Stomach smooth muscle (tissue), 2 donors: ENCODE results near the gene PADI6.
"Not testable (repeated sequence)": the region's sequence is repeated elsewhere in the genome, so short reads cannot be mapped to it uniquely, and the experiment has no call there.

Experiments
- H3K27ac ChIP-seq: one replicate; pipeline ENCODE4 v1.7.0; 2013; ENCODE audit warnings: mild to moderate bottlenecking, low read length, inconsistent platforms
- H3K27me3 ChIP-seq, 2 donors: one replicate each; pipeline ENCODE4 v1.7.0; 2013; ENCODE audit warnings: low read length in 2 of 2; ENCODE audit not compliant: insufficient read depth in 2 of 2, control insufficient read depth in 1 of 2
- H3K36me3 ChIP-seq, 2 donors: one replicate each; pipeline ENCODE4 v1.7.0; 2013; ENCODE audit warnings: low read length in 2 of 2; ENCODE audit not compliant: control insufficient read depth in 2 of 2, insufficient read depth in 2 of 2
- H3K4me1 ChIP-seq: one replicate; pipeline ENCODE4 v1.7.0; 2013; ENCODE audit warnings: low read length; ENCODE audit not compliant: control insufficient read depth, insufficient read depth
- H3K4me3 ChIP-seq, 2 donors: one replicate each; pipeline ENCODE4 v1.7.0; 2013; ENCODE audit warnings: low read length in 2 of 2
- H3K9ac ChIP-seq, 2 donors: one replicate each; pipeline ENCODE4 v1.7.0; 2013; ENCODE audit warnings: low read length in 2 of 2, mild to moderate bottlenecking in 1 of 2
- H3K9me3 ChIP-seq, 2 donors: one replicate each; pipeline ENCODE4 v1.7.0; 2013; ENCODE audit warnings: low read length in 2 of 2; ENCODE audit not compliant: control insufficient read depth in 2 of 2
- donor health status: healthy.
- donor health status: Pancreatic carcinoma.

PADI6 gene

DNA sequence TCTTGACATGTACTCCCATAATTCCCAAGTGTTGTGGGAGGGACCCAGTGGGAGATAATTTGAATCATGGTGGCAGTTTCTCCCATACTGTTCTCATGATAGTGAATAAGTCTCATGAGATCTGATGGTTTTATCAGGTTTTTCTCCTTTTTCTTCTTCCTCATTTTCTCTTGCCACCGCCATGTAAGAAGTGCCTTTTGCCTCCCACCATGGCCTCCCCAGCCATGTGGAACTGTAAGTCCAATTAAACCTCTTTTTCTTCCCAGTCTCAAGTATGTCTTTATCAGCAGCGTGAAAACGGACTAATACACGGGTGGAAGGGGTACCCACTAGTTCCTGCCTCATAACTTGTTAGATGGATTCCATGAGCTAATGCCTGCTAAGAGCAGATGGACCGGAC, 26.5 kb upstream of the PADI6 start:
- H3K4me1 ChIP-seq, H3K9ac ChIP-seq, H3K9me3 ChIP-seq, H3K36me3 ChIP-seq, H3K4me3 ChIP-seq, H3K27ac ChIP-seq, H3K27me3 ChIP-seq: not testable (repeated sequence)

DNA sequence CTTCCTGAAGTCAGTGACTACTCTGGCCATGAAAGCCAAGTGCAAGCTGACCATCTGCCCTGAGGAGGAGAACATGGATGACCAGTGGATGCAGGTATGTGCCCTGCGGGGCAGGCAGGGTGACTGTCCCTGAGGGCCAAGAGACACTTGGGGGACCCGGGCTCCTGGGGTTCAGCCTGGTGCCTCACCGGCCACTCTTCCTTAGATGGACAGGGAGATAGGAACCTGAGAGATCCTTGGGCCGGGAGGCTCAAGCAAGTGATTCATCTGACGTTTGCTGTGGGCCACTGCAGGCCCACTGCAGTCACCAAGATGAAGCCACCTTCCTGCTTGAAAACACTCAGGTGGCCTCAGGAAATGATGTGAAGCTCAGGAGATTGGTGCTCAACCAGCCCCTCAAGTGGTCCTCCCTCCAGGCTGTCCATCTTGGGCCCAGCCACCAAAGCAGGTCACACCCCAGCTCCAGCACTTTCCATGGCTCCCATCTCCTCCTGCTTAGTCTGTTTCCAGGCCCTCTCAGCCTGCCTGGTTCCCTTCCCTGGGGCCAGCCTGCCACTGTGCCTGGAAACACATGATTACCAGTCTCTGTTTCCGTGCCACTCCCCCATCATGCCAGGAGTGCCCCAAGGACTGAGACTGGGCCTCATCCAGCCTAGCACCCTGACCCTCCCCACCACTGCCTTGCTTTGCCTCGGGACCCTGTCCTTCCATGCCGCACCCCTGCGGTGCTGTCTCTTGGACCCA, 25.8 kb upstream of the PADI6 start:
- peaks cover 0 to 6% of the 10 kb centered on the region in 2 donors for H3K27me3 ChIP-seq

DNA sequence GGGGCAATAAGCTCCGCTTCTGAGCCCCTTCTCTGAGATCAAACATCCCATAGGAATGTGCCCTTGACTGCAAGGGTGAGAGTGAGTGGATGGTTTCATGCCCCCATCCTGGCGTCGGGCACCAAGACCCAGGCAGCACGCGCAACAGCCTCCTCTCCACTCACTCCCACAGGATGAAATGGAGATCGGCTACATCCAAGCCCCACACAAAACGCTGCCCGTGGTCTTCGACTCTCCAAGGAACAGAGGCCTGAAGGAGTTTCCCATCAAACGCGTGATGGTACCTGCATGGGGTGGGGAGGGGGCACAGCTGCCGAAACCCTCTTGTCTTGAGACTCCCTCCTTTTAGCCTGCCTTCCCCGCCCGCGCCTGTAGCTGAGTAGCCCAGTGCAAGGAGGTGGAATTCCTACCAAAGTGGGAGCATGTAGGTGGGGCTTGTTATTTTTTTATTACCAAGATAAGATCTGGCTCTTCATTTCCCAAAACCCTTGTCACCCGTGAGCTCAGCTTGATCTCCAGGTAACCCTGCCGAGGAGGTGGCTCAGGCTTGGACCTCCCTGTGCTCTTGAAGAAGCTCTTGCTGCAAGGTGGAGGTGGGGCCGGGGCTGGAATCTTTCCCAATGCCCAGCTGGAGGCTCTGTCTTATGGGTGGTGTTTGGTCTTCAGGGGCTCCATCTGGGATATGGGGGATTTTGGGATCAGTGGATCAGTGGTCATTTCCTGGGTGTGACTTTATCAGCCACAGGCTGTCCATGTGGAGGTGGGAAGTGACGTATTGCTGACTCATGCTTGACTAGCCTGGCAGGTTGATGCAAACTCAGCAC, 24.0 kb upstream of the PADI6 start:
- Histone ChIP-seq H3K4me3 (no peak overlapping the region), H3K9ac (no peak overlapping the region), H3K4me1 (no peaks in the 10 kb centered on the region), H3K27ac (no peak overlapping the region), H3K36me3 (no peaks in the 10 kb centered on the region), H3K27me3 (peaks cover 2 to 10% of the 10 kb centered on the region in 2 donors), H3K9me3 (no peaks in the 10 kb centered on the region)

More for the DNA sequence above, 25.8 kb upstream of the PADI6 start:
- Histone ChIP-seq H3K4me1 (no peaks in the 10 kb centered on the region), H3K36me3 (no peaks in the 10 kb centered on the region), H3K9me3 (no peaks in the 10 kb centered on the region), H3K9ac (no peak overlapping the region), H3K4me3 (no peak overlapping the region), H3K27ac (no peak overlapping the region)

DNA sequence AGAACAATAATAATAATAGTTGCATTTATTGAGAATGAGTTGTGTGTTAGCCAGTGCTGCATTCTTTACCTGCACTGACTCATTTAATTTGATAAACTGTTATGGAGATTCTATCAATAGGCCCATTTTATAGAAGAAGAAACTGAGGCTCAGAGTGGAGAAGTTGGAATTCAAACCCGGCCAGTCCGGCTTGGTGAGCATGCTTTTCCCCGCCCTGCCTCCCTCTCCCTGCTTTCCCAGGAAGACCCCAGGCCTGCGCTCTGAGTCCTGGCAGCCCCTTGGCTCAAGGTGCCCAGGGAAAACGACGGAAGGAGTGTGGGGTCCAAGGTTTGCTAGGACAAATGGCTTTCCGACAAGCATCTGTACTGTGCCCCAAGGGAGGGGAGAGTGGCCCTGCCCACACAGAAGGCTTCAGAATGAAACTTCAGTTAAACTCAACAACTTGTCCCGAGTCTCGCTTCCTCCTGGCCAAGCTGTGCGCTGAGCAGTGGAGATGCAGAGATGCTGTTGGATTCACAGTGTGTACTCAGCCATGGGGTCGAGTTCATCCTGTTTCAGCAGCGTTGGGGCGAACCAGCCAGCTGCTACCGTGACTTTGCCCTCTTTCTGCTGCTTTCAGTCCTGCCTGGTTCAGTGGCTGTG, 23.3 kb upstream of the PADI6 start:
- H3K4me1 ChIP-seq: no peaks in the 10 kb centered on the region
- H3K4me3 ChIP-seq: no peak overlapping the region
- H3K27ac ChIP-seq: no peak overlapping the region
- peaks cover 2 to 10% of the 10 kb centered on the region in 2 donors for H3K27me3 ChIP-seq
- no peaks in the 10 kb centered on the region for H3K9me3 ChIP-seq
- no peaks in the 10 kb centered on the region for H3K36me3 ChIP-seq
- H3K9ac ChIP-seq: no peak overlapping the region

DNA sequence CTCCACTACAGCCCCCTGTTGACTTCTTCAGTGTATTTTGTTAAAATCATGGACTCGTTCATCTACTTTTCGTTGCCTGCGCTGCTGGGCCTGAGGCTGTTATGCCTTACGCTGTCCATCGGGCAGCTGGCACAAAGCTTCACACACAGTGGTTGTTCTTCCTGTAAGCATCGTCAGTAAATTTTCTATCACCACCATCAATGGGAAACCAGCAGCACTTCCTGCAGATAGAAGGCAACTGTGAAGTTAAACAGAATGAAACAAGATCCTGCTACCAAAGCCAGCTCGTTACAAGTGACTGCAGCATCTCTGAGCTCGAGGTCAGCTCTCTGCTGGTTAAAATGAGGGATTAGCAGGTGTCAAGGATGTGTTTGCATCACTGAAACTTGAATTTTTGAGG, 21.9 kb upstream of the PADI6 start:
- Histone ChIP-seq H3K27me3 (peaks cover 2 to 10% of the 10 kb centered on the region in 2 donors), H3K4me3 (no peak overlapping the region), H3K9me3 (no peaks in the 10 kb centered on the region), H3K27ac (no peak overlapping the region), H3K36me3 (no peaks in the 10 kb centered on the region), H3K4me1 (no peaks in the 10 kb centered on the region), H3K9ac (no peak overlapping the region)

DNA sequence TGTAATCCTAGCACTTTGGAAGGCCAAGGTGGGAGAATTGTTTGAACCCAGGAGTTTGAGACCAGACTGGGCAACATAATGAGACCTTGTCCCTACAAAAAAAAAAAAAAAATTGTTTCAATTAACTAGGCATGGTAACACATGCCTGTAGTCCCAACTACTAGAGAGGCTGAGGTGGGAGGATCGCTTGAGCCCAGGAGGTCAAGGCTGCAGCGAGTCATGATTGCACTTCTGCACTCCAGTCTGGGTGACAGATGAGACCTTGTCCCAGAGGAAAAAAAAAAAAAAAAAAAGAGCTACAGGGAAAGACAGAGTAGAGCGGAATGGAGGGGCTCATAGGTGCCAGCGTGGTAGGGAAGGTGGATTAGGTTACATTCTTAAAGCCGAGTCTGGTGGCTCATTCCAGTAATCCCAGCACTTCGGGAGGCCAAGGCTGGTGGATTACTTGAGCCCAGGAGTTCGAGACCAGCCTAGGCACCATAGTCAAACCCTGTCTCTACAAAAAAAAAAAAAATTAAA, 21.0 kb upstream of the PADI6 start:
- Histone ChIP-seq H3K4me3 (no peak overlapping the region), H3K27me3 (peaks cover 2 to 10% of the 10 kb centered on the region in 2 donors), H3K9ac (no peak overlapping the region), H3K9me3 (no peaks in the 10 kb centered on the region), H3K27ac (no peak overlapping the region), H3K36me3 (no peaks in the 10 kb centered on the region), H3K4me1 (no peaks in the 10 kb centered on the region)

DNA sequence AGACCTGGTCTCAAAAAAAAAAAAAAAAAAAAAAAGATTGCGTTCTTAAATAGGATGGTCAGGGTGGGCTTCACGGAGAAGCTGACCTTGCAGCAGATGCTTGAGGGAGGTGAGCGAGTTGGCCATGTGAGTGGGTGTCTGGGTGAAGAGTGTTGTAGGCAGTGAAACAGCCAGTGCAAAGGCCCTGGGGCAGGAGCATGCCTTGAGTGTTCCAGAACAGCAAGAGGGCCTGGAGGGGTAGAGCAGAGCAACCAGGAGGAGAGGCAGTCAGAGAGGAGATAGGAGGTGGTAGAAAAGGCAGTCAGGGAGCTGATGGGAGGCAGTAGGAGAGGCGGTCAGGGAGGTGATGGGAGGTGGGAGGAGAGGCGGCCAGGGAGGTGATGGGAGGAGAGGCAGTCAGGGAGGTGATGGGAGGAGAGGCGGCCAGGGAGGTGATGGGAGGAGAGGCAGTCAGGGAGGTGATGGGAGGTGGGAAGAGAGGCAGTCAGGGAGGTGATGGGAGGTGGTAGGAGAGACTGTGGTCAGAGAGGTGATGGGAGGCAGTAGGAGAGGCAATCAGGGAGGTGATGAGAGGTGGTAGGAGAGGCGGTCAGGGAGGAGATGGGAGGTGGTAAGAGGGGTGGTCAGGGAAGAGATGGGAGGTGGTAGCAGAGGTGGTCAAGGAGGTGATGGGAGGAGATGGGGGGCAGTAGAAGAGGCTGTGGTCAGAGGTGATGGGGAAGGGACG, 20.2 kb upstream of the PADI6 start:
- Histone ChIP-seq H3K27me3 (peaks cover 2 to 10% of the 10 kb centered on the region in 2 donors), H3K36me3 (no peaks in the 10 kb centered on the region), H3K9me3 (no peaks in the 10 kb centered on the region)

DNA sequence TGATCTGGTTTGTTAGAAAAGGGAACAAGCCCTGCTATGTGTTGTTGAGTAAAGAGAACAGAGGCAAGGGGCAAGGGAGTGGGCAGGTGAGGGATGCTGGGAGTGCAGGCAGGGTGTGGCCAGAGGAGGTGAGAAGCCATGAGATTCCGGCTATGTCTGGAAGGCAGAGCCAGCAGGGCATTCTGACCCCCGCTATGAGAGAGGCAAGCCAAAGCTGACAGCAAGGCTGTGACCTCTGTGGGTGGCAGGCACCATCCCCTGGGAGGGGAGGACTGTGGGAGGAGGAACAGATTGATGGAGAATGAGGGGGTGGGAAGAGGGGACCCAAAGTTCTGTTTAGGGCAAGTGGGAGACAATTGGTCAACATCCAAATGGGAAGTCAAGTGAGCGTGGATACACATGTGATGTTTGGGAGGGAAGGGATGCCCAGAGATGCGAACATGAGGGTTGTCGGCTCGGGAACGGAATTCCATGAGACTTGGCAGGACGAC, 19.5 kb upstream of the PADI6 start:
- no peak overlapping the region for H3K9ac ChIP-seq
- H3K4me1 ChIP-seq: no peaks in the 10 kb centered on the region
- H3K9me3 ChIP-seq: no peaks in the 10 kb centered on the region
- H3K27me3 ChIP-seq: peaks cover 2 to 10% of the 10 kb centered on the region in 2 donors
- H3K4me3 ChIP-seq: no peak overlapping the region
- no peak overlapping the region for H3K27ac ChIP-seq
- no peaks in the 10 kb centered on the region for H3K36me3 ChIP-seq

More for the DNA sequence above, 20.2 kb upstream of the PADI6 start:
- Histone ChIP-seq H3K9ac (no peak overlapping the region), H3K4me3 (no peak overlapping the region), H3K4me1 (no peaks in the 10 kb centered on the region), H3K27ac (no peak overlapping the region)

DNA sequence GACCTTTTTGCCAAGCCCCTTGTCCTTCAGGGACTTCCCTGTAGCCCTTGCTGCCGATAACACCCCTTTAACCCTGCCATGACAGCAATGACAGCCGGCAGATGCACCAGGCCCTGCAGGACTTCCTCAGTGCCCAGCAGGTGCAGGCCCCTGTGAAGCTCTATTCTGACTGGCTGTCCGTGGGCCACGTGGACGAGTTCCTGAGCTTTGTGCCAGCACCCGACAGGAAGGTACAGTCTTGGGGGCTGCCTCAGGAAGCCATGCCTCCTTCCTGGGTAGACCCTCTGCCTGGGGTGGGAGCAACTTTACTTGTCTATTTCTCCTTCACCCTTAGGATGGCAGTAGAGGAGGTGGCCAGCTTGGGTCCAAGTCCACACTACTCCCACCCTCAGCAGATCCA, 16.1 kb upstream of the PADI6 start:
- Histone ChIP-seq H3K9ac (no peak overlapping the region), H3K9me3 (no peaks in the 10 kb centered on the region), H3K27me3 (peaks cover 2 to 9% of the 10 kb centered on the region in 2 donors), H3K4me3 (no peak overlapping the region), H3K36me3 (no peaks in the 10 kb centered on the region), H3K27ac (no peak overlapping the region), H3K4me1 (no peaks in the 10 kb centered on the region)

DNA sequence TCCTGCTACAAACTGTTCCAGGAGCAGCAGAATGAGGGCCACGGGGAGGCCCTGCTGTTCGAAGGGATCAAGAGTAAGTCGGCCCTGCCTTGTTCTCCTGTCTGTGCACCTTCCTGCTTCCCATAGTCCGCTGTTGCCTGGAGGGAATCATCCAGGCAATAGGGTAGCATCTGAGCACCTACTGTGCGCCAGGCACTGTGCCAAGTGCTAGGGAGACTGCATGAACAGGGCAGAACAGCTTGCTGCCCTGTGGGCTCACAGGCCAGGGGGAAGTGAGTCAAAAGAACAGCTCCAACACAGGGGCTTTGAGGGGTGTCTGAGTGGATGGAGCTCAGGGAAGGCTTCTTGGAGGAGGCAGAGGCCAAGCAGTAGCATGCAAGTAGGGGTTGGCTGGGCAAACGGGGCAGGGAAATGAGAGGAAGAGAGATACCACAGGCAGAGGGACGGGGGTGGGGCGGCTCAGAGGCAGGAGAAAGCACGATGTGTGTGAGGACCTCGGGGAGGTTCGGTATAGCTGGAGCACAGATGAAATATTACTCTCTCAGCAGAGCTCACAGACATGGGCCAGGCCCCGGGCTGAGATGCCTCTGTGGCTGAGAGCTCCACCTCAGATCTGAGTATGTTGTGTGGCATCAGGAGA, 15.5 kb upstream of the PADI6 start:
- Histone ChIP-seq H3K9ac (no peak overlapping the region), H3K4me3 (no peak overlapping the region), H3K36me3 (no peaks in the 10 kb centered on the region)

More for the DNA sequence above, 15.5 kb upstream of the PADI6 start:
- Histone ChIP-seq H3K27me3 (peaks cover 2 to 9% of the 10 kb centered on the region in 2 donors), H3K27ac (no peak overlapping the region), H3K9me3 (no peaks in the 10 kb centered on the region), H3K4me1 (no peaks in the 10 kb centered on the region)
